ENCODE data around the gene CUEDC1. TPM values are rescaled to one million over a fixed set of nuclear protein-coding genes. Genes with fewer than 3 reads are reported as not detected.

Gene CUEDC1
- polyA plus RNA-seq, 2 of the 4 experiments (the other 2 are of a cell fraction) = 44.3 to 90.6 TPM

GRCh38 chr17:57988301-57989250 lies 33.4 kb upstream of the CUEDC1 start (continued):
- TF ChIP-seq ELK1 (IDR thresholded peaks at IDR 0.05; ENCODE audit: low read depth, low read length) = no peak
- TF ChIP-seq HOXB13 (CRISPR knock-in tag; IDR thresholded peaks at IDR 0.05; ENCODE audit: low read depth) = 0 out of 2 replicates have a peak, but pooled peaks have one; percentile 30
- TF ChIP-seq MAFK (IDR thresholded peaks at IDR 0.05; ENCODE audit: partially characterized antibody) = no peak
- peak; percentile 55; the same call in 1 of the 2 replicates for TF ChIP-seq ATOH8 (CRISPR knock-in tag; IDR thresholded peaks at IDR 0.05; ENCODE audit: low read depth)
- TF ChIP-seq RFX5 (IDR thresholded peaks at IDR 0.05) = 0 out of 2 replicates have a peak, but pooled peaks have one; percentile 45
- TF ChIP-seq TFCP2L1 (CRISPR knock-in tag; IDR thresholded peaks at IDR 0.05) = peak; percentile 97
- TF ChIP-seq PBX3 (IDR thresholded peaks at IDR 0.05) = peak; percentile 84
- peak; percentile 7 to 21; a peak in 1 of 5 replicates for TF ChIP-seq RAD21 (conservative IDR thresholded peaks at IDR 0.05 in 1 of 2, IDR thresholded peaks at IDR 0.05 in 1 of 2)
- TF ChIP-seq RCOR1 (IDR thresholded peaks at IDR 0.05; ENCODE audit: low read depth, low read length) = no peak
- TF ChIP-seq FOSB (CRISPR knock-in tag; IDR thresholded peaks at IDR 0.05) = peak; percentile 90; the same call in 1 of the 2 replicates
- TF ChIP-seq JUN (IDR thresholded peaks at IDR 0.05) = peak; percentile 82 to 94; a peak in 4 of 5 replicates
- no peak for TF ChIP-seq FOSL2 (IDR thresholded peaks at IDR 0.05)
- peak; percentile 68 for TF ChIP-seq FOSL2 (CRISPR knock-in tag; IDR thresholded peaks at IDR 0.05)
- no peak for TF ChIP-seq ZFP36 (IDR thresholded peaks at IDR 0.05; ENCODE audit: borderline replicate concordance, partially characterized antibody)
- TF ChIP-seq MAZ (IDR thresholded peaks at IDR 0.05; ENCODE audit: borderline replicate concordance, low read depth, low read length) = no peak
- peak; percentile 16; the same call in 1 of the 3 replicates for TF ChIP-seq CTCF (IDR thresholded peaks at IDR 0.05)
- peak; percentile 30; the same call in 1 of the 3 replicates for TF ChIP-seq BCL3 (IDR thresholded peaks at IDR 0.05)
- 0 out of 2 replicates have a peak, but pooled peaks have one; percentile 43 for TF ChIP-seq E2F6 (IDR thresholded peaks at IDR 0.05; ENCODE audit: borderline replicate concordance, low read depth)
- TF ChIP-seq TP53 (CRISPR knock-in tag; IDR thresholded peaks at IDR 0.05) = peak; percentile 95
- TF ChIP-seq RARB (CRISPR knock-in tag; IDR thresholded peaks at IDR 0.05) = peak; percentile 70; the same call in 1 of the 2 replicates
- TF ChIP-seq HOXA7 (CRISPR knock-in tag; IDR thresholded peaks at IDR 0.05) = peak; percentile 97
